ENCODE measurements around the gene RXFP4. TPM values are rescaled to one million over a fixed set of nuclear protein-coding genes. Genes with fewer than 3 reads are reported as not detected.
"Not testable (repeated sequence)": the region's sequence is repeated elsewhere in the genome, so short reads cannot be mapped to it uniquely, and the experiment has no call there.

Gene RXFP4
- total RNA-seq, 1 experiment from 2014 or later, result not detected

- Histone ChIP-seq H3K27ac (peak overlapping the region; percentile 71), H3K4me1 (replicated peaks) (peaks cover 56% of the 10 kb centered on the region), H3K27me3 (replicated peaks) (no peaks in the 10 kb centered on the region), H3K4me3 (peak overlapping the region; percentile 19), H3K36me3 (peaks cover 5% of the 10 kb centered on the region), H3K9me3 (replicated peaks) (no peaks in the 10 kb centered on the region)
- DNase-seq (ENCODE audit: low read depth in 1 of 2, low spot score in 2 of 2), result peak; percentile 91 to 92
These were observed 42.0 kb downstream of the RXFP4 start for GRCh38 chr1:155983191-155984024.

- DNase-seq (ENCODE audit: low read depth in 1 of 2, low spot score in 2 of 2), result no peak
- Histone ChIP-seq H3K4me1 (replicated peaks) (peaks cover 51% of the 10 kb centered on the region), H3K9me3 (replicated peaks) (no peaks in the 10 kb centered on the region), H3K36me3 (peaks cover 5% of the 10 kb centered on the region), H3K27ac (peak overlapping the region; percentile 71), H3K4me3 (no peak overlapping the region), H3K27me3 (replicated peaks) (no peaks in the 10 kb centered on the region)
These were observed 42.9 kb downstream of the RXFP4 start for GRCh38 chr1:155984341-155984740.

- H3K9me3 ChIP-seq (replicated peaks); H3K4me3 ChIP-seq; H3K27ac ChIP-seq; H3K27me3 ChIP-seq (replicated peaks); H3K36me3 ChIP-seq; DNase-seq (ENCODE audit: low read depth in 1 of 2, low spot score in 2 of 2): not testable (repeated sequence)
- peaks cover 44% of the 10 kb centered on the region for H3K4me1 ChIP-seq (replicated peaks)
These were observed 43.6 kb downstream of the RXFP4 start for GRCh38 chr1:155984903-155985645.

- Histone ChIP-seq H3K4me1 (replicated peaks) (peaks cover 8% of the 10 kb centered on the region; the same call in 1 of the 2 replicates), H3K4me3 (no peak overlapping the region), H3K36me3 (no peaks in the 10 kb centered on the region), H3K9me3 (replicated peaks) (no peaks in the 10 kb centered on the region), H3K27me3 (replicated peaks) (no peaks in the 10 kb centered on the region), H3K27ac (no peak overlapping the region)
- peak; percentile 70 to 77 for DNase-seq (ENCODE audit: low read depth in 1 of 2, low spot score in 2 of 2)
These were observed 48.0 kb downstream of the RXFP4 start for GRCh38 chr1:155989242-155990004.

- Histone ChIP-seq H3K27me3 (replicated peaks) (no peaks in the 10 kb centered on the region), H3K36me3 (no peaks in the 10 kb centered on the region), H3K4me1 (replicated peaks) (peaks cover 8% of the 10 kb centered on the region; the same call in 1 of the 2 replicates), H3K9me3 (replicated peaks) (no peaks in the 10 kb centered on the region), H3K4me3 (no peak overlapping the region), H3K27ac (no peak overlapping the region)
- DNase-seq (ENCODE audit: low read depth in 1 of 2, low spot score in 2 of 2), result no peak
These were observed 48.7 kb downstream of the RXFP4 start for GRCh38 chr1:155990005-155990739.

Other genes starting within 250 kb of the RXFP4 start
- gene GON4L, start 84.4 kb upstream of the RXFP4 start, total RNA-seq (2014; rRNA removed; shearing (Covaris generic)), result 14.6 and 22.7 TPM in 2 replicates
- gene SYT11, start 82.1 kb upstream of the RXFP4 start, total RNA-seq (2014; rRNA removed; shearing (Covaris generic)), result 6.3 and 6.9 TPM in 2 replicates
- gene RIT1, start 30.3 kb upstream of the RXFP4 start, total RNA-seq (2014; rRNA removed; shearing (Covaris generic)), result 47.4 and 73.8 TPM in 2 replicates
- 31.5 and 63.9 TPM in 2 replicates for gene KHDC4, start 7.2 kb upstream of the RXFP4 start, total RNA-seq (2014; rRNA removed; shearing (Covaris generic))
- gene ARHGEF2, start 36.9 kb downstream of the RXFP4 start, total RNA-seq (2014; rRNA removed; shearing (Covaris generic)), result 49.8 and 81.1 TPM in 2 replicates
- gene SSR2, start 79.3 kb downstream of the RXFP4 start, total RNA-seq (2014; rRNA removed; shearing (Covaris generic)), result 507 and 546 TPM in 2 replicates
- 11.4 and 18.2 TPM in 2 replicates for gene UBQLN4, start 112.2 kb downstream of the RXFP4 start, total RNA-seq (2014; rRNA removed; shearing (Covaris generic))
- 49.0 and 55.8 TPM in 2 replicates for gene LAMTOR2, start 113.1 kb downstream of the RXFP4 start, total RNA-seq (2014; rRNA removed; shearing (Covaris generic))
- gene RAB25, start 119.5 kb downstream of the RXFP4 start, total RNA-seq (2014; rRNA removed; shearing (Covaris generic)), result not detected in 2 replicates
- gene MEX3A, start 140.8 kb downstream of the RXFP4 start, total RNA-seq (2014; rRNA removed; shearing (Covaris generic)), result 0.13 and 1.1 TPM in 2 replicates
- 944 and 992 TPM in 2 replicates for gene LMNA, start 173.1 kb downstream of the RXFP4 start, total RNA-seq (2014; rRNA removed; shearing (Covaris generic))
- gene SEMA4A, start 211.9 kb downstream of the RXFP4 start, total RNA-seq (2014; rRNA removed; shearing (Covaris generic)), result 0.16 and 1.8 TPM in 2 replicates

Measured in SJSA1 (cell line).